NCI-H345 (cell line): ENCODE results near the gene VTI1A.

ENCODE experiments used
- DNase-seq: peaks from one replicate; lab custom pipeline; 2025; lab: John Stamatoyannopoulos, UW

Gene VTI1A

DNA sequence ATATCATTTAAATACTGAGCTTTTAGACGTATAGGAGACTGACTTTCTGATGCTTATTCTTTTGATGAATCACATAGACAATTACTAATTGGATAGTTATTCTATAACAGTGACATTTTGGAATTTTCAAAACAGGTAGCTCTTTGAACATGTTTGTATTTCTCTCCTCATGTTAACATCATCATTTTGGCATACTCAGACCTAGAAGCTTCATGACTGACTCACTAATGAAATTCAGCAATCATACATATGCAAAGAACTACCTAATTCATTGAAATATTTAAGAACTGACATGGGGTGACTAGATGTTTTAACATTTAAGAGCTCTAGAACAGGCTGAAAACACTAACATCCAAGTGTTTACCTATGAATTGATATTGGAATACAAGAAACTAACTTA lies 192.3 kb downstream of the VTI1A start:
- no peak for DNase-seq

DNA sequence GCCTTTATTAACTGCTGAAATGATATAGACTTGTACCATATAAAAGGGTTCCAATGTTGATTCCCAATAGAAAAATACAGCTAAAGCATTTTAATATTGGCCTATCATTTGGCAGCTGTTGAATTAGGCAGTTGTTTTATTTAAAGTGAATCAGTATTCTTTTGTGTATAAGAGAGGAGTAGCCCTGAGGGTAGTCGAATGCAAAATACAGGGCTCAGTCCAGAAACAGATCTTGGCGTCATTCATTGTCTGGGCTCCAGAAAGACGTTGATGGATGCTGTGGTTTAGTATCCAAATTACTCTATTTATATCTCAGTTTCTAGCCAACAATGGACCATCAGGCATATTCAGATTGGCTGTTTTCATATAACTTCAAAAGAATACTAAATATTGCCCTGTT lies 193.6 kb downstream of the VTI1A start:
- DNase-seq = no peak

DNA sequence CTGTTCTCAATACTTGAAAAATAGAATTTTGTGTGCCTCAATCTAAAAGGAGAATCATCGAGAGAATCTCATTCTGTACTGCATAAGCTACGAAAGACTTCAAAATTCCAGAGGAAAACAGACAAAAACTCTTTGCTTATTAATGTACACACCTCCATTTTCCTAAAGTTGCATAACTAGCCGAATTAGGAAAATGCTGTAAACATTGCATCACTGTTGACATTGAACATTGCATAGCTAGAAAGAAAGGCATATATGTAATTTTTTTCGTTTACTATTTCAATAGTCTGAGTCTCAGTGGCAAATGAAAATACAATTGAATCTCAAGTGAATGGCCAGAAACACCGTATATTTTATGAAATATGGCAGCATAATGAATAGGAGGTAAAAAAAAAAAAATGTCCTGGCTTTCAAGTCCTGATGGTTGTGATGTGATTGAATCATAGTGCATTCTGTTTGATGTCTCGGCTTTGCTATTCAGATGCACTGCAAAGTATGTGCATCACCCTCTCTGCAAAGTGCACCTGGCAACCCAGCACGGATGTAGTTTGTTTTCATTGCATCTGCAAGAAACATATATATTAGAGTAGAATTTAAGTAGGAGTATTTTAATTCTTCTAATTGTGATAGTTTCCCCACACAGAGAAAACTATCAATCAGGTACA lies 196.7 kb downstream of the VTI1A start:
- DNase-seq = no peak

DNA sequence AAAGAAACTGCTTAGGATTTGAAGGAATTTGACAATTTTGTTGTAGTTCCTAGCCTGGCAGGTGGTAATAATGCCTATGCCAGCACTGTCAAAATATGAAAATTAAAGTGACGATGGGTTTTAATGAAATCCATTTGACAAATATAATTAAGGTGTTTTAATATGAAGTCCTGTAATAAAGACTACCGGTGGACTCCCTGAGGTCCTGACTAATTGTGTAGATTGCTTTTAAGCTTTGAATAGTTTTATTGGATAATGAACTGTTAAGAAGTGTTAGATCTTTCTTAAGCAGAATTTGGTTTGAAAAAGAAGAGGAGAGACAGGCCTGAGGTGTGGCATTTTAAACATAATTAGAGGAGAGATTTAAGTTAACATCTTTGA lies 197.2 kb downstream of the VTI1A start:
- no peak for DNase-seq

DNA sequence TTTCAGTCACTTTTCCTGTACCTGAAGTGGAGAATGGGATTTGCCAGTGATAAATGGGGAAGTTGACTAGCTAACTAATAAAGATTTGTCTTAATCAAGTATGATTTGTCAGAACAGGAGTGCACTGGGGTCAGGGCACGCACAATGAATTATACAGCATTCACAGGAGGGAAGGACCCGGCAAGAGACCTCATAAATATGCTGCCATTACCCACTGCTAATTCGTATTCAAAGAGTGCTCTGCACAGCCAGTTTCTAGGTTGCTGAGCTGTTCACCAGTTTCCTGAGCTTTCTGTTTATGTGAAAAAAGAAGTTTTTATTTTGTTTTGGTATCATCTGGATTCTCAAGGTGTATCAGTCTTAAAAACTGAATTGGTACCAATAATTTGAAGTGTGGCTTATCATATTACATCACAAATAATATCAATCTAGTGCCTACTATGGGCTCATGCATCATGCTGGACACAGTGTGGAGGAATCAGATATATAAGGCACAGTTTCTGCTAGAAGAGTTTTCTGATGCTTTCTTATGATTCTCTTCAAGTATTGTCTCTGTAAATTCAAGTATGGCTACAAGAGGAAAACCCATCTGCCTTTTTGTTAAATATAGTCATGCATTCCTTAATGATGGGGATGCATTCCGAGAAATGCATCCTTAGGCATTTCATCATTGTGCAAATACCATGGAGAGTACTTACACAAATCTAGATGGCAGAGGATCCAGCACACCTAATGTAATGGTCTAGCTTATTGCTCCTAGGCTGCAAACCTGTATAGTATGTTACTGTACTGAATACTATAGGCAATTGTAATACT lies 202.2 kb downstream of the VTI1A start:
- DNase-seq = no peak

DNA sequence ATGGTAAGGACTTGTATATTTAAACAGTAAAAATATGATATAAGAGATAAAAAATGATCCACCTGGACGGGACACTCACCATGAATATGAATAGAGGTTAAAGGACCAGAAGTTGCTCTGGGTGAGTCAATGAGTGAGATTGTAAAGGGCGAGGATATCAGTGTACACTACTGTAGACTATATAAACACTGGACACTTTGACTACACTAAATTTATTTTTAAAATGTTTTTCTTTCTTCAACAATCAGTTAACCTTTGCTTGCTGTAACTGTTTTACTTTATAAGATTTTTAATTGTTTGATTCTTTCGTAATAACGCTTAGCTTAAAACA lies 202.8 kb downstream of the VTI1A start:
- no peak for DNase-seq

DNA sequence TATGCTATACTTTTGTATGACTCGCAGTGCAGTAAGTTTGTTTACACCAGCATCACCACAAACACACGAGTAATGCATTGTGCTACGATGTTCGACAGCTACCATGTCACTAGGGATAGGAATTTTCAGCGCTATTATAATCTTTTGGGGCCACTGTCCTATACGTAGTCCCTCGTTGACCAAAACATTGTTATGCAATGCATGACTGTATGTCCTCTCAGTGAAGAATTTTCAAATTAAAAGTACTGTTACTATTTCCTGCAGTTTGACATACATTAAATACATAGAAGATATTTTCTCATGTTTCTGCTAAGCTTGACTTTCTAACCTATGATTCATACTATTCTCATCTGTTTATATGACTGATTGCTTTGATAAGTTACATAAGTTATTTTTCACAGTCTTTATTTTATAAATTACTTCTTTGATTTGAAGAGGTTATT lies 203.6 kb downstream of the VTI1A start:
- DNase-seq = no peak

DNA sequence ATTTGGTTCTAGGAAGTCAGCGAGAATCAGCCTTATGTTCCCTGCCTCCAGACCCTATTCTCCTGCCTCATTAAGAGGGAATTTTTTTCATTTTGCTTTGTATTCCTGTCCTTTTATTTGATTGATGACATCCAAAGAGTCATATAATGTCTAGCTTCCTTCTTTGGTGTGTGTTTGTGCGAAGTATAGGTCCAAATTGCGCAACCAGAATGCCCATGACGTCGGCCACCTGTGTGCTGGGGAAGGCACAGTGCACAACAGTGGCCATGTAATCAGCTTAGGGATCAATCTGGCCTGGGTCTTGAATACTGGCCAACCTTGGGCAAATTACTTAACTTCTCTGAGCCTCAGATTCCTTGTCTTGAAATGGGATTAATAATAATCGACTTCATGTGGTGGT lies 206.2 kb downstream of the VTI1A start:
- DNase-seq = no peak

DNA sequence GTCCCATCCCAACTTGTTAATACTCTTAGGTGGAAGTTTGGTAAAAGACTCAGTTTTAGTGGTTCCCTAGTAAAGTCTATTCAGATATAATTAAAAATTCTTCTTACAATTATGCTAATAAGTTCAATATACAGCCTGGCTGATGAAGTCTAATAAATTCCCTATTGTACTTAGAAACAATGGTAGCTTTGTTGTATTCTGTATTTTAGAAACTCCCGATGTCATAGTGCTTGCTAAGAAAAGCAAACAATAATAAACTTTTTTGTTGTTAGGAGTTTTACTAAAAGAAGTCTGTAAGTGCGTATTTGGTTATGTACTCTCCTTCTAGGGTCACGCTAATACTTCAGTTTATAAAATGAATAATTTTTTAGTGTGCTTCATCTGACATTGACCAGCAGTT lies 206.8 kb downstream of the VTI1A start:
- no peak for DNase-seq

DNA sequence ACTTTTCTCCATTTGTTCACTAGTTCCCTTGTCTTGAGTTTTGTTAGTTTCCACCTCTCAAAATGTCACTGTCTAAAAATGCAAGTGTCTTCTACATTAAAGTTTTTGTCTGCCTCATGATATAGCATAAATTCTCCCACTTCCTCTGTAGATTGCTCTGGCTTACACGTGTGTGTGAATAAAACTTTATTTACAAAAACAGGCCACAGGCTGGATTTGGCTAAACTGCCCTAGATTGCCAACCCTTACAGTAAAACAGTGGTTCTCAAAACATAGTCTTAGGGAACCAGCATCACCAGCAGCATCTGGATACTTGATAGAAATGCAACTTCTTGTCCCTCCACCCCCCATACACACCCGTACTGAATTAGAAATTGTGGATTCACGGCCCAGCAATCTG lies 207.8 kb downstream of the VTI1A start:
- DNase-seq = no peak

DNA sequence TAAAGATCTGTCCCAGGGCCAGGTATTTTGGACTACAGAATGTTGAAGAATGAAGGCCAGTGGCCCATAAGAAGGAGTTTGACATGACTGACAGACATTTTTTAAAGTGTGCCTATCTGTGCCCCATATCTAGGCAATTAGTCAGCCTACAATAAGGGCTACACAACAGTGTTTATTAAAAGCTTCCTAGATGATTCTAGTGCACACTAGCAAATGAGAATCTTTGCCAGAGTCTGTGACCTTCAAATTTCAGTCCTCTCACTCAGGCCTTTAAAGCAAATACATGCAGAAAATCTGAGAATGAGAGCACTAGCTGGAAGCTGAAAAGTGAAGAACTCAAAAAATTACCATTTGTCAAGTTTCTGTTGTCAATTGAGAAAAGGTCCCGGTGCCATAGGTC lies 208.7 kb downstream of the VTI1A start:
- DNase-seq = no peak

DNA sequence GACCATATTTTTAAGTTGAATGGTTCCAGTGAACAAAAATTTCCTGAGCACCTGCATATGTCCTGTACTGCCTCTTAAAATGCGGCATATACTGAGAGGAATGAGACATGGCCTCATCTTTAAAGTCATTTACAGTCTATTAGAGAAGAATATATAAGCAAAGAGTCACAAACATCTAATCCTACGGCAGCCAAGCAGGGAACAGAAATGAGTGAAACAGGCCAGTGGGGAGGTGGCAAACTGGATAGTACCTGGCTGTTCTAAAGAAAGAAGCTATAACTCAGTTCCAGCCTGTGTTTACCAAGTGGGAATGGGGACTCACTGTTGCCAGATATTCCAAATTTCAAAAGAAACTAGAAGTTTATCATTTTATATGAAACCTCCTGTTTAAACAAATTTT lies 211.4 kb downstream of the VTI1A start:
- DNase-seq = no peak

DNA sequence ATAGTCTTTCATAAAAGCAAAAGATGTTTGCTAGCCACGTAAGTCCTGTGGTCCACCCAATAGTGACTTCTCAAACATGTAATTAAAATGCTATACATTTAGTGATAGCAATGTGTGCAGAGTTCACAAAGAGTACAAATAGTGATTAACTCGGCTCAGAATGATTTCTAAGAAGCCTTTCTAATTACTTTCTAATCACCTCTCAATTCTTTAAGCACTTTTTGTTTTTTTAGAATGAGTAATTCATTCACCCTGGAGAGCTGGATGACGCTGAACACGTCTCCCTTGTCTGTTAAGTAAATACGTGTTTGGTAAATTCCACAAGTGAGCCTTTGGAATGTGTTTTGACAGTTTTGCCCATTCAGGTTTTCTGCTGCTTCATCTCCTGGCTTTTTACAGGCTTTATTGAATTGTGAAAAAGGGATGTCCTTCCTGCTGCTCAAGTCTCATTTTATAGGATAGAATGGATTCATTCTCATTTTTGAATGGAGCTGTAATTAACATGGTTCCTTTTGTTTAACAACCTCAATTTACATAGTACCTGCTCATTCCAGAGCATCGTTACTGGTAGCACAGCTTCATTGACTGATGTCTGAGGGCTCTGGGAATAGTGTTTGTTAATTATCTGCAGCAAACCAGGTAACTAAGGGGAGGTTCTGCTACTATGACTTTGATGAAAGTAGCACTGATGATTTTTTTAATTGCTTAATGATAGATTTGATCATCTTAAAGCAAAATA lies 212.1 kb downstream of the VTI1A start:
- DNase-seq = no peak

DNA sequence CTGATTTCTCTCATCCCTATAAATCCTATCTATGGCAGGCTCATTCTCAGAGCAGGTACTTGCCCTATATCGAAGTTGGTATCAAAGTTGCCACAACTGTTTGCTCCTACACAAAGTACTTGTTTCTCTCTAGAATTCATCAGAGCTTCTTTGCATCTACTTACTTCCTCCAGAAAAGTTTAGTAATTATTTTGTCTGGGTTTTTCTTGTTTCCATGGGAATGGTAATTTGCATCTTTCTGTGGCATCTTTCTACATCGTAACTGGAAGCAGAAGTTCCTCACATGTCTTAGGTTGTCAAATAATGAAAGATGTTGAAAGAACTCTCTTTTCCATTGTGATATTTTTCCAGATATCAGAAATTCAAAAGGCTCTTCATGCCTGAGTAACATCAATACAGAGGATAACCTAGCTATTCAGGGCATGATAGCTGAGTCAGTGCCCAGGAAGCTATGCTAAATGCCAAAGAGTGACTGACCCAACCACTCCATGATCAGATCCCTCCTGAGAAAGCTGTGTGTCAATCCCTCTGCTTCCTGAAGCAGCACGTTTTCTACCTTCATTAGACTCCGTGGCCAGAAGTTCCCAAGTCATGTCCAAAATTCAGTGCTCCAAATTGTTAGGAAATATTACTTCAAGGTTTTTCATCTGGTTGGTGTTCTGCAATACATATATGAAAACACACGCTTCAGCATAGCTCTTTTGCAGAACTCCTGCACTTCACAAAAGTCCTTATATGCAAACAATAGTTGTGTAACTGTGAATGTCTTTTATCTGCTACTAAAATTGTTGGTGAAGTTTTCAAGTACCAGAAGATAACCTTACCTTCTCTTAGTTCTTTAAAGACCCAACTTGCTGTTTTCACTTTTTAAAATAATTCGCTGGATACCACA lies 216.5 kb downstream of the VTI1A start:
- DNase-seq = no peak

DNA sequence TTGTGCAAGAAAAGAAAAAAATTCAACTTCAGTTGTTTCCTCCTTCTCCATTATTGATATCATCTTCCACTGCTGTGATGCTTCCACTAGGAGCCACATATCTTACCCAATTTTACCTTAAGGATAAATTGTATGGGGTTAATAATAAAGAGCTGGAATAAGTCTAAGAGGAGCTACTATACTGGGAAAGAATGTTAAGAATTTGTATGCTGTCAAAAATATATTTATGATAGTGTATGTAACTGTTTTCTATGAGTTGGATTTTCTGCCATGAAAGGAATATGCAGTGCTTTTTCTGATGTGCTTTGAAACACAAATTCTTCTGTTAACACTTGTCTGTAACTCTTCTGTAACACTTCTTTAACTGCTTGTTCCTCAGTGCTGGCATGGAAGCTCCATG lies 219.1 kb downstream of the VTI1A start:
- no peak for DNase-seq

DNA sequence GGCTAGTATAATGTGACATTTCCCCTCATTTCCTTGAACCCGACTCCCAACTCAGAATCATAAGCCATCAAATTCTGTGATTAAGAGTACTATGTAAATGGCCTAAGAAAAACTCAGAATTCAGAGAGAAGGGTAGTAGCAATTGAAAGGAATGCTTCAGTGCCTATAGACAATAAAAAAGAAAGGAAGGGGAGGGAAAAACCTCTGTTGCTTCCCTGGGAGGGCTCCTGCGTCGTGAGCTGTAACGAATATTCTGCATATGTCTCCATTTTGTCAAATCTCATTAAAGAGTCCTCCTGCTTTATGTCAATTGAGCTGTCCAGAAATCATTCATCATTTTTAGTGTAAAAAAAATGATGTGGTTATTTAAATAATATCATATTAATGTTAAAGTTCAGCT lies 223.0 kb downstream of the VTI1A start:
- DNase-seq = no peak

DNA sequence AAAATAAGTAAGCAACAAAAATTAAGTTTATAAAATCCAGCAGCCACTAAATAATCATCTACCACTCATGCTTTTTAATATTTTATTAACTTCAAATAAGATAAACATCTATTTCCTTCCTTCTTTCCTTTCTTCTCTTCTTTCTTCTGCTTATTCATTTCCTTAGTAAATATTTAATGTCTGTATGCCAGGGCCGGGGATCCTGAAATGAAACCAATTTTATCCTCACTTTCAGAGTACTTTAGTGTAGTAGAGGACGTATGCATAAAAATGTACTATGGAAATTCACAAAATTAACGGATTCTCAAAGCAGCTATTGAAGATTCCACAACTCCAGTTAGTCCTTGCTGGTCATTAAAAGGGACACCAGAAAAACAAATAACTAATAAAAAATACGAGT lies 224.7 kb downstream of the VTI1A start:
- no peak for DNase-seq

DNA sequence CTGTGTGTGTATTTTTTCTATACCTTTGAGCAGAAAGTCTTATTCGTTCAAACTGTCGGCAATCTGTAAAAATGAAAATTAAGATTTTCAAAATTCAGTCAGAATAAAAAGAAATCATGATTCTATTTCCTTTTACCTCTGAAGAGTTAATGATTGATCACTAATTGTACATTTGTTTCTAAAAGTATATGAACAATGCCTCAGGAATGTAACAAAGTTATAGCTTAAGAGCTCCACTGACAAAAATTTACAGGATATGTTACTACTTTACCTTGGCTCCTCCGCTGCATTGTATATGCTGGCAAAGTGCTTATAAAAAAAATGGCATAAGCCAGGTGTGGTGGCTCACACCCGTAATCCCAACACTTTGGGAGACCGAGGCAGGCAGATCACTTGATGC lies 225.7 kb downstream of the VTI1A start:
- no peak for DNase-seq

DNA sequence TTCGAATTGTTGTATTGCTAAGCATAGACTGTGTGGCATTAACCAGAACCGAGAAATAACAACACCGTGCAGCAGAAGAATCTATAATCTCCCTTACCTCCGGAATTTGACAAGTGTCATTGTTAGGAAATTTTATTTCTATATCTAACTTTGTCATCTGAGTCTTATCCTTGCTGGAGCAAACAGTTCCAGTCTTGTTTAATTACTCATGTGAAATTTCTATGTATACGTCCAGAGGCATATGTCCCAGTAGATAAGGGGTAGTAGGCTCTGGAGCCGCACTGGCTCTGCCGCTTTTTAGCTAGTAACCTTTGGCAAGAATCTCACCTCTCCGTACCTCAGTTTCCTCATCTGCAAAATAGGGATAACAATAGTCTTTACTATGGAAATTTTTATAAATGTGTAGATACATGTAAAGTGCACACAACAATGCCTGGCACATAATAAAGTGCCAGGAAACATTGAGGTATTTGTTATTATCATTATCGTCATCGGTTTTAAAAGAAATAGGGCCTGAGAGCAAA lies 228.6 kb downstream of the VTI1A start:
- DNase-seq = no peak

DNA sequence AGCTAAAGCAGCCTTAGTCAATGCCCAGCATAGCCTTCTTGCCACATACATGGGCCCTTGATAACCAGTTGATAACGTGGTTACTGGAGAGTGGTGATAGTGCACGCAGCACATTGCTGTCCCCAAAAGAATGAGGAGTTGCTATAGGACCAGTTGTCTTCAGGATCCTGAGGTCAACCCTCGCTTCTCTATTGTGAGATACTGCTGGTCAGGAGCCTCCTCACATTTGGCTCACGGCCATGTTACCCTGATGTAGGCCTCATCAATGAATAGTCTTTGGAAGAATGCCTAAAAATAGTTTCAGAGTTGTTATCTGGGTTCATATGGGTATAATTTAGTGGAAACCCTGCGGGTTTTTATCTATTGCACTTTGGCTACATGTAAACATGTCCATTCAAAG lies 230.7 kb downstream of the VTI1A start:
- no peak for DNase-seq

DNA sequence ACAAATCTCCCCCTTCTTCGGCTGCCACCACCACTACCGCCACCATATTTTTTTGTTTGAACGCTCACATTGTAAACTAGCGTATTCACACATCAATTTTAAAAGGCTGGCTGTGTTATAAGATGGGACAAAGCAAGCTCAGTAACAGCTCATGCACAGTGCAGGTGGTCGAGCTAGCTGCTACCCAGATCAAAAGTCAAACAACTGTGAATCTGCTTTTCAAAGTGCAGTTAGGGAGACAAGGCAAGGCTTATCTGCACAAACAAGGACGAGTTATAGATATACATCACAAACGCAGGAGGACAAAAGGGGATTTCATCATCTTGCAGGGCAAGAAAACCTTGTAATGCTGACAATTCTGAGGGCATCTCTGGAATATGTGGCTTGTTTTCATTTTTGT lies 231.6 kb downstream of the VTI1A start:
- no peak for DNase-seq

DNA sequence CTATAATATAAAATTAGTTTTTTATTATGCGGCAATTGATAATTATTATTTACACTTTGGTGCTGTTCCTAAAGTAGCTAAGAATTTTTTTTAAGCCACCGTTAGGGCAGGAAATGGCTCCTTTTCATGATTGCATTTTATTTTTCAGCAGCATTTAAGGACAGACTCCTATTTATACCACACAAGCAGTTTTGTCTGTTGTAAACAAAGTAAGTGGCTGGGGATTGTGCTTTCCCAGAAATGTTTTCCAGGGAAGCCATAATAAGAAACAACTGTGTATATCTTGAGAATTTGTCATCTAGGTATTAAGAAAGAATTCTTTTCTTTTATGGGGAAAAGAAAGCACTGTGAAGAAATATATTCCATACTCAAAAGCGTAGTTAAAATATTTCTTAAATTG lies 232.0 kb downstream of the VTI1A start:
- DNase-seq = no peak
